ENCODE measurements around the gene RPTOR. TPM values are rescaled to one million over a fixed set of nuclear protein-coding genes. Genes with fewer than 3 reads are reported as not detected.

Gene RPTOR
- total and polyA plus RNA-seq, 2 donors (not counting 3 experiments of a cell fraction or from before 2014, with no cell fraction given): 10.7 to 41.8 TPM

- Histone ChIP-seq H2AFZ (ENCODE audit: low read depth, low read length) (no peak overlapping the region), H3K9me1 (replicated peaks; ENCODE audit: control insufficient read depth, extremely low read depth, insufficient read depth, low read length) (no peaks in the 10 kb centered on the region), H3K4me1 (ENCODE audit: control insufficient read depth, extremely low read depth, insufficient read depth, low read length) (no peaks in the 10 kb centered on the region), H3K9ac (replicated peaks; ENCODE audit: extremely low read depth, insufficient read depth, low read length) (no peak overlapping the region), H3K4me3 (replicated peaks in 1 of 3; ENCODE audit: insufficient read depth in 1 of 3, low read depth in 1 of 3, low read length in 3 of 3) (no peak overlapping the region), H3K9me3 (replicated peaks; ENCODE audit: control insufficient read depth, insufficient read depth, low read length) (no peaks in the 10 kb centered on the region), H3K27me3 (ENCODE audit: control insufficient read depth in 2 of 2, insufficient read depth in 2 of 2, low read length in 2 of 2) (peaks cover 0 to 5% of the 10 kb centered on the region in 2 experiments), H3K27ac (ENCODE audit: insufficient read depth, low read depth, low read length) (no peak overlapping the region), H3K4me2 (ENCODE audit: insufficient read depth, low read length) (no peak overlapping the region), H3K36me3 (ENCODE audit: control insufficient read depth in 2 of 2, extremely low read depth in 1 of 2, insufficient read depth in 2 of 2, low read length in 2 of 2) (no peaks in the 10 kb centered on the region), H3K79me2 (ENCODE audit: control insufficient read depth, insufficient read depth, low read length) (no peaks in the 10 kb centered on the region), H4K20me1 (replicated peaks; ENCODE audit: control insufficient read depth, extremely low read depth, insufficient read depth, low read length) (no peaks in the 10 kb centered on the region)
- CTCF ChIA-PET: no interaction called here
- POLR2A ChIA-PET: no interaction called here
- intact Hi-C loops (cut with micrococcal nuclease): no loop called here
- TF ChIP-seq CTCF (IDR thresholded peaks at IDR 0.05; ENCODE audit: extremely low read depth in 1 of 2, insufficient read depth in 1 of 2, low read depth in 1 of 2, low read length in 2 of 2): no peak
- TF ChIP-seq EZH2 (IDR thresholded peaks at IDR 0.05; ENCODE audit: borderline replicate concordance, low read depth, low read length, severe bottlenecking): no peak
- TF ChIP-seq MYC (IDR thresholded peaks at IDR 0.05; ENCODE audit: low read depth, low read length): no peak
- TF ChIP-seq POLR2A (IDR thresholded peaks at IDR 0.05; ENCODE audit: low read depth, low read length): no peak
- no peak for TF ChIP-seq POLR2AphosphoS5 (IDR thresholded peaks at IDR 0.05; ENCODE audit: insufficient read depth, low read depth, low read length)
- no peak for TF ChIP-seq FOS (IDR thresholded peaks at IDR 0.05; ENCODE audit: borderline replicate concordance, insufficient read depth, low read length)
- TF ChIP-seq GATA2 (IDR thresholded peaks at IDR 0.05; ENCODE audit: insufficient read depth, insufficient read length, low read depth, low read length): no peak
- TF ChIP-seq JUN (IDR thresholded peaks at IDR 0.05; ENCODE audit: borderline replicate concordance, insufficient read depth, insufficient read length, low read depth): no peak
- no peak for TF ChIP-seq MAX (IDR thresholded peaks at IDR 0.05; ENCODE audit: insufficient read depth, insufficient read length)
- BruUV-seq (replicated peaks): no TSS peak
- dilution Hi-C loops (cut with MboI; ENCODE audit: extremely low pct_ligation_motif_present, low sequenced_read_pairs): no loop called here
- DNase-seq (ENCODE audit: low read depth, low spot score): no peak
- FAIRE-seq: no peak
Measured at GRCh38 chr17:80513201-80513600, 31.4 kb upstream of the RPTOR start.

All from endothelial cell of umbilical vein (primary cell).